Measurements from ENCODE around the gene PTGER3.
A peak's percentile ranks its signal among the peaks of the same experiment; 100 is the strongest.

The PTGER3 gene

DNA sequence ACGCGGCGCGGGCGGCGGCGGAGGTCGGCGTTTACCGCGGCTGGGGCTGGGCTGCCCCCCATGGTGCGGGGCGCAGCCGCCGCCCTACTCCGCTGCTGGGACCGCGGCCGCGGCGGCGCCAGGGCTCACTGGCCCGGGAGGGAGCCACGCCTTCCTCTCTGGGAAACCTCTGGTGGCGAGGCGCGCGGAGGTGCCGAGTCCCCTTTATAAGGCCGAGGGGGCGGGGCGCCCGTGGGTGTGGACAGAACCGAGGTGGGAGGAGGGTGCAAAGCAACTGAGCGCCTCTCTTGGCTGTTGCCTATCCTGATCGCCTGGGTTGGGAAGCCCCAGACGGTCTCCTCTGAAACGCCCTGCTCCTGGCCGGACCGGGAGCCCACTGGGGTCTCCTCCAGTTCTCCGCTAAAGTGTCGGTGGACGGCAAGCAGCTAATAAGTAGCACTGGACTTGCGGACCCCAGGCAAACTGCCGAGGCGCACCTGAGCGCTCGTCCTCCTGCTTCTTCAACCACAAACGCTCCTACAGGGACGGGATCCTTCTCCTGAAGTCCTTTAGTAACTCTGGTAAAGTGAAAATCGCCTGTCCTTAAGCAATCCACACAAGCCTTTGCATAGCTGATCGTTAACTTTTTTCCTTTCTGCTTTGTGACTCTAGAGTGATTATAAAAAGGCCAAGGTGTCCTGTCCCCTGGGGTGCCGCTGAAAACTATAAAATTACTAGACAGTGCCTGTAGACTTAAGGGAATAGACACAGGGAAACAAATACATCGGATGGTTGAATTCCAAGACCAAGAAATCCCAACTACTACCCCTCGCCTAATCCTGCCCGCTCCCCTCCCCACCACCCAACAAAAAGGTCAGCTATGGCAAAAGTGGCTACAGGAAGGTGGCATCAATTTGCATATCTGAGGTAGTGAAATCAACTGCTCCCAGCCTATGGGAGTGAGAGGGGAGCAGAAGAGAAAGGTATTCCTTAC, at the start of gene PTGER3:
PTGER3 (minus strand) TSS at position 182 of the 973 bp plus-strand sequence. CDS start 239 bp downstream, outside the sequence.
- DNase-seq (ENCODE audit: low spot score): peak; percentile 53

DNA sequence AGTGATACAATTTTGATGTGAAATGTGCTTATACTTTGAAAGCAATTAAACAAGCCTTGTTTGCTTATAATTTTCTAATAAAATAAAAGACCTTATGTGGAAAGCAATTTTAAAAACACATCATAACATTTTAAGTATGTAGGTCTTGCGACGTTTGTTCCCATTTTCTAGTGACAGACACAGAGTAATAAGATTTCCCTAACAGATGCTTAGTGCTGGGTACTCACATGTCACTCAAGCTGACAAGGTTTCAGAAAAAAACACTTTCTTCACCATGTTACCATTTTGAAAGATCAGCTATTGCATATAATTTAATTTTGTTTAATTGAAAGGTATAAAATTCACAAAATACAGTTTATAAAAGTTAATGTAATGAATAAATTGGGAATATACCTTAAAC, 47.3 kb upstream of the PTGER3 start:
- DNase-seq (ENCODE audit: low spot score): no peak

DNA sequence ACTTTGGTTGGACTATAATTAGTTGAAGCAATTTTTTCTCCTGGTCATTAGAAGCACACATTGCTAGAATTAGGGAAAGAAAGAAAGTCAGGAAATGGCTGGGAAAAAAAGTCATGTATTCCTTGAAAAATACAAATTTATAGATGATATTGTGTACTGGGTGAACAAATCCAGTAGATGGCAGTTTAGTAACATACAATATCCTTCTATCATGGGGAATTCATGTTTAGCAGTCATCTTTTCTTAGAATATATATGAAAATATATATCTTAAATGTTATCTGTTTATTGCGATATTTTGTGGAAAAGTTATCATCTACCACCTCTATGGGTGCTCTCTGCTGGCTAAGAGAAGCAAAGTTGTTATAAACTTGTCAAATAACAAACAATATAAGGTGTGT, 46.3 kb upstream of the PTGER3 start:
- DNase-seq (ENCODE audit: low spot score): no peak

DNA sequence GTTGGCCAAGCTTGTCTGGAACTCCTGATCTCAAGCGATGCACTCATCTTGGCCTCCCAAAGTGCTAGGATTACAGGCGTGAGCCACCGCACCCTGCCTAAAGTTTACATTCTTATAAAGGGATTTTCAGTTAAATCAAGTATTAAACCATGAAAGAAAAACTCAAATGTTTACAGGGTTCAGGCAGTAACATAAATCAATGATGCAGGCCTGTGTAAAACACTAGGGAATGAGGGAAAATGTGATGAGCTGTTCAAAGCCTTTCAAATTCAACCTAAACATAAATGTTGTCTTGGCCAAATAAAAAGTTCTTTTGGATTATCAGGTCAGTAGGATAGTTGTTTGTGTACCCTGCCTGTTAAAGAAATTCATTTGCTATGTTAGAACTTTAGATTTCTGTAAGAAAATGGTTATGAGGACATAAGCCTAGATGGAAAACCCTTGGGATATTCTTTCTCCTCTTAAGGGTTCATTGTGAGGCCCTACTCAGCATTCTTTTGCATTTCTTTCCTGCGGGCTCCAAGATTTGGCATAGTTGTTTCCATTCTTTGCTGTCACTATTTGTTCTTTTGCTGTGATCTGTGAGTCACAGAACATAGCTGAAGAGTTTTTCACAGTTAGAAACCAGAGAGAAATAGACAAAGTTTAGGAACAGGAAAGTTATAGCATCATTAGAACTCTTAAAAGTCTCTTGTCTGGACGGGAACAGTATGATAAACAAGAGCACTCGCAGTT, 42.1 kb upstream of the PTGER3 start:
- DNase-seq (ENCODE audit: low spot score): no peak

DNA sequence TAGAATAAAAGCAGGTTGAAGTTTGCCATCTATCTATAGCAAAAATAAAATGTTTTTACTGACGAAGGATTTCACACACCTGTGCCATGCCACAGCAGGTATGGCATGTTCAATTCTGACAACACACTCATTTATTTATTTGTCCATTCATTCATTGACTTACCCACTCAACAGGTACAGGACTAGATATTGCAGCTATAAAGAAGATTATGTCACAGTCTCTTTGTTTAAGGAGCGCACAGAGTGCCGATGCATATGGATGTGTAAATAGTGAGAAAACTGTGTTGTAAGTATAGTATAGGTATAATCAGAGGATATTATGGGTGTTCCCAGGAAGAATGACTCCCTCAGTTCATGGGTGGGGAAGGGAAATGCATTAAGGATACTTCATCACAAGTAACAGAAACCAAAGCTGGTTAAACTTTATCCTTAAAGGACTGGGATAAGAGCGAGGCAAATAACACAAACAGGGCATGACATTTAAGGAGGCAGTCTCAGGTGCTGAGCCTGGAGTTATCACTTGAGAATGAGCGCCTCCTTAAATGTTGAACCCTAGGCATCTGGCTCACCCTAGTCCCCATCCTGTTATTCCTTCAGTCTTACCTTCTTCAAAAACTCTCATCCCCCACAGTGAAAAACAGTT, 41.1 kb upstream of the PTGER3 start:
- DNase-seq (ENCODE audit: low spot score): no peak

DNA sequence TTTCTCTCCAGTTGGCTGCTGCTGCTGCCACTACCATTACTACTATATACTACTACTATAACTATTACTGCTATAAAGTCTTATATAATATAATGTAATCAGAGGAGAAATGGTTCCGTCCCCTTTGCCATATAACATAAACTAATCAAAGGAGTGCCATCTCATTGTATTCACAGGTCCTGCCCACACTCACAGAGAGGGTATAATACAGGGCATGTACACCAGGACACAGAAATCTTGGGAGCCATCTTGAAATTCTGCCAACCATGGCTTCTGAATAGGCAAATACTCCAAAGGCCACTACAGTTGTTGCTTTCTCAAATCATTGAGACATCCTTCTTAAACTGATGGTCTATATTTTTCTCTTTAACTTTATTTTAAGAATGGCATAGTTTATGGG, 40.1 kb upstream of the PTGER3 start:
- DNase-seq (ENCODE audit: low spot score): no peak

DNA sequence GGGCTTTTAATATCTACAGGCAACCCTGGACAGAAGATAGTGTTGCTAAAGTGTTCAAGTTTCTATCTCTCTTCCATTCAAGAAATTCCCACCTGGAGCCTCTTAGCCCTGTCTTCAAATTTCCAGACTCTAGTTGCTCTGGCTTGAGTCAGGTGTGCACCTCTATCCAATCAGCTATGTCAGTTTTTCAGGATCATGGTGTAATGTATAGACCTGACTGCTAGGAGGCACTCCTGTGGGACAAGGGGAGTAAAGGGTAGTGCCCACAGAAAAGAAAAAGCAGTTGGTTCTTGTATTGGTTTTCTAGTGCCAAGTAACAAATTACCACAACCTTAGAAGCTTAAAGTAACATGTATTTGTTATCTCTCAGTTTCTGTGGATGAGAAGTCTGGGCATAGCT, 39.4 kb upstream of the PTGER3 start:
- no peak for DNase-seq (ENCODE audit: low spot score)

DNA sequence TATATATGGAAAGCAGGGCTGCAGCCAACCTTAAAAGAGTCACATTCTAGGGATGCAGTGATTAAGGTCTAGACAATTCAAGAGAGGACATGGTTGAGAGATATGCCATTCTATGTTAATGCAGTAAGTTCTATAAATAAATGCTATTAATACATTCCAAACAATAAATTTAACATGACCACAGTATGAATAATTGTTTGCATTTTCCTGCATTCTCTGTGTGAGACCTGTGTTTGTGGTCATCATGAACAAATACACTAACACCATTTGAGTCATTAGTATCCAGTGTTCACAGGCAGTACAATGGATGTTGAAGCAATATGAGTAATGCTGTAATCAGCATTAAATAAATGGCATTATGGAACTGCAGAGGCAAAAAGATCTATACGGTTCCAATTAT, 38.7 kb upstream of the PTGER3 start:
- no peak for DNase-seq (ENCODE audit: low spot score)

DNA sequence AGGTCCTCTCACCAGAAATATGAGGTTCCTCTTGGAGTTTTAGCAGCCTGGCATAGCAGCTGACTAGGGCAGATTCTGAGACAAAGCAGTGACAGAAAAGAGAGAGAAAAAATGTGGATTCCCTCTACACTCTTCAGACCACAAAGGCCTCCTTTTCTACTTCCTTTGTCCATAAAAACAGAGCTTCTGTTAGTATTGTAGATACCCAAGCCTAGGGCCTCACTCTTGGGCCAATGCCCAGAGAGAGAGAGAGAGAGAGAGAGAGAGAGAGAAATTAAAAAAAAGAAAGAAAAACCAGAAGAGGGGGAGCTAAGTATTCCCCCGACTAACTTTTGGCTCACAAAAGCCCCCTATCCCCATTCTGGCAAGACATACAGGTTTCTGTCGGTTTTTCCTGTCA, 35.7 kb upstream of the PTGER3 start:
- no peak for DNase-seq (ENCODE audit: low spot score)

DNA sequence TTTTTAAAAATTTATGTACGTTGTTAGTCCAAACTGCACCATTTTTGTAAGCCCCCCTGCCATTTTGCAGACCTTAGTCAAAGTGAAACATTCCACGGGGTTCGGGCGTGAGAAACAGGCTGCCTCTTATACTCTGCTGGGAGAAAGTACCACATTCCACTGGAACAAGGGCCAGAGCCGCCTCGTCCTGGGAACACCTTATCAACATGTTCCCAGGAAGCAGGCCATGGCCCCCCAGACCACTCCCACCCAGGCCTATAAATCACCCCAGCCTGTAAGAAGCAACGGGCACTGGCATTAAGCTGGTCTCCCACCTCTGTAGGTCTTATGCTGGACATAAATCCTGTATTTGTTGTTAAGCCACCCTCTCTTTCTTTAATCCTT, 34.1 kb upstream of the PTGER3 start:
- DNase-seq (ENCODE audit: low spot score): no peak

DNA sequence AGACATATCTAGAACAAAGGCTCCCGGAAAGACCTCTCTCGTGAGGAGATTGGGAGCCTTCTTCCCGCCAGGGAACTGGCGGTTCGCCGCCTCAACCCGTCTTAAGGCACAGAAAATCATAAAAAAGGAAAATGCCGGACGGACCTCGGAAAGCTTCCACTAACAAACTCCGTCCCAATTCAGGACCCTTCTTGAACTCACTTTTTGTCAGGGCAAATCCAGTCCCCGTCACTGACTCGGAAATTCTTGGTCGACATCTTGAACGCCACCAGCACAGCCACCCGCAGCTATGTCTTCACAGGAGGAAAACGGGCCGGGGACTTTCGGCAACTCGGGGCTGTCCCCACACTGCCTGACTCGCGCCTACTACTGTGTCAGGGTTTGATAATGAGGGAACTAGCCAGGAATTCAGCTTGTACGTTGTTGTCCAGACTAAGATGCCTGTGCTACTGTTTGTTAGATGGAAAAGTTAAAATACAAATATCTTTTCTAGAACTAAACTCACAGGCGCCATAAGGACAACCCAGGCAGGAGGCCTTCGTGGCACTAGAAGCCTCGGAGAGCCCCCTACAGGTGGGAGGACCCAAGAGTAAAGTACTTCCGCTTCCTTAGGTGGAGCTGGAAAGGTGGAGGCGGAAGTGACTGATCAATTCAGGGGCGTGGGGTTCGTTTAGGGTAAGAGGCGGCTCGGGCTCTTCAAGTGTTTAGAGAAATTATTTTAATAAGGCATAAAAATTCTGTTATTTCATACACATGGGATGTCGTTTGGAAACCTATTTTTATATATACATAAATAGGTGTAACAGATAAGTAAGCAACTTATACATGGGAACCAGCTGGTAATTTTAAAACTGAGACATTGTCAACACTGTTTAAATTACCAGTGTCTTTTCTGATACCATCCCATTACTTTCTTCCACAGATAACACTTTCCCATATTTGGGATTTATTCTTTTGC, 33.4 kb upstream of the PTGER3 start, which contains the start of gene ZRANB2:
ZRANB2 (minus strand) TSS at position 297 of the 958 bp plus-strand sequence; CDS start at position 257, 40 bp downstream.
- peak; percentile 97 for DNase-seq (ENCODE audit: low spot score)

DNA sequence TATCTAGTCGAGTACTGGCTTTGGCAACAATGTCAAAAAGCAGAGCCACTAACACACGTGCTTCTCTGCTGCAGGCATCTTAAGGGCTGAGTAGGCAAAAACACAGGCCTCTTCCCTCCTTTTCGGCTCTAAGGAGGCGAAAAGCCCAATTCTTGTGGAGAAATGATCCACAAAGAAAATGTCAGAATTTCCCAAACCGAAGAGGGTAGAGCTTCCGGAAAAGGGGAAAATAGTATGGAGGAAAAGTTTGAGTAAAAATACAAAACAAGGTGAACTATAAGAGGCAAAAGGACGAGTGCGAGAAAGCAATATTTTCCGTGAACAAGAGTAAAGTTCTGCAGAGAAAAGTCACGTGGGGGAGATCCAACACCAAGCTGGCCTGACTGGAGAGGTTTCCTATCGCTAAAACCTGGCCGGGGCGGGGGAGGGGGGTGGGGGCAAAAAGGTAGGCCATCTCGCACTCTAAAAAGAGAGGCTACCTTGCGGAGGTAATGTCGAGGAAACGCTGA, 32.7 kb upstream of the PTGER3 start:
- peak; percentile 56 for DNase-seq (ENCODE audit: low spot score)

DNA sequence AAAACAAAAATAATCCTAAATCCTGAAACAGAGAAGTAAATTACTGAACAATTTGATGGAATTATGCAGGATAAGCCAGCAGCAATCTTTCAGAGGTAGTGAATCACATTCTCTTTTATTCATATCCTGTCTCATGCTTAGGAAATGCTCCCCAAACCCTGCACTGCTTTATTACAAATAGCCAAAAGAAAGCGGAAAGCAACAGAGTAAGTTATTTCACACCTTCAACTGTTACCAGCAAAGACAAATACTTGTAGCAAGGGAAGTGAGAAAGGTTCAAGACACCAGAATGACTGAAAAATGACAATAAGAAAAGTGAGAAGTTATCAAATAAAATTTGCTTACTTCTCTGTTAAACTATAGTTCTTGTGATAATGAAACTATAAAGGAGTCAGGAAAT, 27.1 kb upstream of the PTGER3 start:
- DNase-seq (ENCODE audit: low spot score): no peak

DNA sequence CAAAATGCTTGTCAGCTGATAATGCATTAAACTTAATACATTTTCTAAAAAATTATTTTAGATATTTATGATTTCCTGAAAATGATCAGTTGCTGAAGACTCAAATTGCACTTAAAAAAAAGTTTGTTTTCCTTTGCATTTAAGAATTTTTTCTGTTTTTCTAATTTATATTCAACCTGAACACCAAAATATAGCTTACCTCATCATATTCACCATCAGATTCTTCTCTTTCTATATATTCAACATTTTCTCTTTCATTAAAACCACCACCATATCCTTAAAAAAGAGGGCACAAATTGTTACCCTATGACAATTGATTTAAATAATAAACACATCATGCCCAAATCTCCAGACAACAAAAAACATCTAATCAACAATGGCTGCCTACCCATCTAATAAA, 24.7 kb upstream of the PTGER3 start:
- DNase-seq (ENCODE audit: low spot score): no peak

DNA sequence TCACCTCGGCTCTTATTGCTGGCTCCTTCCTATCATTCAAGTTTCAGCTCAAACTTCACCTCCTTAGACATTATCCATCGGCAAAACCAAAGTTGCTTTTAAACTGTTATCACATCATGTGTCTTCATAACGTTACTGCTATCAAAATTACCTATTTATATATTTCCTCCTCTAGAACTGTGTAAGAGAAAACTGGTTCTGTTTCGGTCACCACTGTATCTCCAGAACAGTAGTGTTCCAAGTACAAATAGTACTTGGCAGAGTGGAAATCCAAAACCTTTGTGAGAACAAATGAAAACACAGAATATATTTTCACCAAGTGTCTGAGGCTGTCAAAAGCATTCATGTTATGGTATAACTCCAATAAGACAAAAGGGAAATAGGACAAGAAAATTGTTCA, 24.1 kb upstream of the PTGER3 start:
- no peak for DNase-seq (ENCODE audit: low spot score)

DNA sequence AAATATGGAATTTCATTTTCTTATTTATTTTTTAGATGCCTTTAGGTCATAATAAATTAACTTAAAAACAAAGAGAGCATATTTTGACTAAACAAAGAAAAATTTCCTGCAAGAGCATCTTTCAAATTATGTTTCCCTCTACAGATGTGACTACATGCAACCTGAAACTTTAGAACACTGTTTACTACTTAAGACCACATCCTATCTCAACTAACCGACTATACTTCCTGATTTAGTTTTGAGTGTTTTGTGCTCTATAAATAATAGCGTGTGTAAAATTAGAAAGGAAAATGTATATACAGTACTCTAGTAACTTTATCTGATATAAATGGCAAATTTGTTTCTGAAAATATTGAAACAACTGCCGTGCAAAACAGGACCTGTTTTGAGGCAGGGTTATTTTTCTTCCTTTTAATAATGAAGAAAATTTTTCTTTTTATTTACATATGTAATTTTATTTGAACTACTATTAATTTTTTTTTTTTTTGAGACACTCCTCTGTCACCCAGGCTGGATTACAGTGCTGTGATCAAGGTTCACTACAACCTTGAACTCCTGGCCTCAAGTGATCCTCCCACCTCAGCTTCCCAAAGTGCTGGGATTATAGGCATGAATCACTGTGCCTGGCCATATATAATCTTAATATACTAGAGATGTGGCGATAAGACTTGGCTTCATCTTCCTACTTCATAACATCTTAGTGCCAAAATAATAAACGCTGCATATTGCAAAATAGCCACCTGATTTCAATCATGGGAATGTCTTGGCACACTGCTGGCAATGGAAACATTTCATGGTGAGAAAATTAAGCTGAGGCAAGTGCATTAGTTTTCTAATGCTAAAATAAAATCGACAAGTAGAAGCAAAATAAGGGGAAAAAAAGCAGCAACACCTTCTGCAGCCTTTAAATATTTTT, 21.0 kb upstream of the PTGER3 start:
- DNase-seq (ENCODE audit: low spot score): no peak

DNA sequence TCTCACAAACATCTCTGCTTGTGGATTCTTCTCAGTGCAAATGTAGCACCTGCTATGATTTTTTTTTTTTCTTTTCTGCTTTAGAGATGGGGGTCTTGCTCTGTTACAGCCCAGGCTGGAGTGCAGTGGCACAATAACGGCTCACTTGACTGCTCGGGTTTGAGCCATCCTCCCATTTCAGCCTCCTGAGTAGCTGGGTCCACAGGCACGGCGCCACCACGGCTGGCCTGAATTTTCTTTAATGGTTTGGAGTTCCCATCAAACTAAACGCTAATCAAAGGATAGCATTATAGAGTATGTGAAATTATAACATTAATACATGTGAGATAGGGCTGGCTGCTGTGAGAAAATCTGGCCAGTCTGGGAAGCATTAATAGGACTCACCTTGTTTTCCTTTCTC, 7.2 kb upstream of the PTGER3 start:
- DNase-seq (ENCODE audit: low spot score): no peak

DNA sequence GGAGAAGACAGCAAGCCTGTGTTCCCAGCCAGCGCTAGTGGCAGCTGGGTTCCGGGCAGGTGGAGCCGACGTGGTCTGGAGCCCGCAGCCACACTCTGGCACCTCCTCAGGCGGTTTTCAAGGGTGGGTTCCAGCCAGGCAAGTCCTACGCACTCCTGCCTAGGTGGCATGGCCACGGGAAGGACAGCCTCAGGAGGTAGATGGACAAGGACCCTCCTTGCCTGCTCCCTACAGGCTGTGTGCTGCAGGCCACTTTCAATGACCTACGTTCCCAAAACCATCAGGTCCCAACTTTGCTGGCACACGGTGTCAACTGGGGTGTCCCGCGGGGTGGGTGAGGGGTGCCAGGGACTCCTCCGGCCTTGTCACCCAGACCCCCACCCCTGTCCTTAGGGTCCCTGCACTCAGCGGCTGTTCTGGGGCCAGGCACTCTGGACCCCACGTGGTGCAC, 6.7 kb upstream of the PTGER3 start:
- DNase-seq (ENCODE audit: low spot score): no peak

DNA sequence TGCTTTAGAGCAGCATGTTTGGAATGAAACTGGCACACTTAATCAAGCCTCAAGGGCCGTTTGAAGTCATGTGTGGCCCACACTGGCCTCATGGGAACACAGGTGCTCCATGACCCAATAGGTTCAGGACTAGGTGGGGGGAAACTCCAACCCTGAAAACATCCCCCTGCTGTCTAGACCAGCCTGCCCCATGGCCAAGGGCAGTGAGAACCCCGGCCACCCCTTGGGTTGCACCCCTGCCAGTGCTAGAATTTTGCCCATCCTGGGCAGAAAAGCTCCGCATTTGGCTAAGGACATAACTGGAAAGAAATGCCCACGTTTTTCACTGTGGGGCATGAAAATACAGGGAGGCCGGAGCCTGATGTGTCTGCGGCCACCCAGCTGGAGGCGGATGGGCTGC, 6.1 kb upstream of the PTGER3 start:
- no peak for DNase-seq (ENCODE audit: low spot score)

DNA sequence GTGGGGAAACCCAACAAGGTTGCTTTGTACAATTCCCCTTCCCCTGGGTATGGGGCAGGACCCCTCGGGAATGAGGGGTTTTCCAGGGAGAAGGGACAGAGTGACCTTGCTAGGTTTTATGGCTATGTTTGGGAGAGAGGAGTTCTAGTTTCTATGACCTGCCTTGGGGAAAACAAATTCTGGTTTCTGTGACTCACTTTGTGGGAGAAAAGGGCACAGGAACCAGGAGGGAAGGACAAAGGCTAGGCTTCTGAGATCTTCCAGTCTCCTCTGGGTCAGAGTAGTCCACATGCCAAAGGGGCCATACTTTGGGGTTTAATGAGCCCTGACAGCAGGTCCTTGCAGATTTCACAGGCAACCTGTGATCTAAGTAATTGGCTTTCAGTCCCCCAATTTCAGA, 5.5 kb upstream of the PTGER3 start:
- no peak for DNase-seq (ENCODE audit: low spot score)
